ENCODE results near the gene PRR5.

DNA sequence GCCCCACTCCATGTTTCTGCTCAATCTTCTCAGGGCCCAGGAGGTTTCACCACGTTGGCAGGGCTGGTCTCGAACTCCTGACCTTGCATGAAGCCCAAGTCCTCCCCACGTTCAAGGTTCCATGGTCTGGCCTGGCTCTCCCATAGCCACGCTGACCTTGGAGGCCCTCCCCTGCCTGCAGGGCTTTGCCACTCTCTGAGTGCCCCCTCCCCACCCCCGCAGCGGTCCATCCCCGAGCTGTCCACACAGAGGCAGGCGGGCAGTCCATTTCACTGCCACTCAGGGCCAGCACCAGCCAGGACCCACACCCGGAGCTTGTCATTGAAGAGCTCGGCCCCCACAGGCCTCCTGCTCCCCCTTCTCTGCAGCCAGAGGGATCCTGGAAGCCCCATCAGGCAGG is 81.1 kb downstream of the PRR5 start:
- TF ChIP-seq EZH2 (IDR thresholded peaks at IDR 0.05; ENCODE audit: low read length, missing control alignments) = no peak
- TF ChIP-seq, protein P1, sequence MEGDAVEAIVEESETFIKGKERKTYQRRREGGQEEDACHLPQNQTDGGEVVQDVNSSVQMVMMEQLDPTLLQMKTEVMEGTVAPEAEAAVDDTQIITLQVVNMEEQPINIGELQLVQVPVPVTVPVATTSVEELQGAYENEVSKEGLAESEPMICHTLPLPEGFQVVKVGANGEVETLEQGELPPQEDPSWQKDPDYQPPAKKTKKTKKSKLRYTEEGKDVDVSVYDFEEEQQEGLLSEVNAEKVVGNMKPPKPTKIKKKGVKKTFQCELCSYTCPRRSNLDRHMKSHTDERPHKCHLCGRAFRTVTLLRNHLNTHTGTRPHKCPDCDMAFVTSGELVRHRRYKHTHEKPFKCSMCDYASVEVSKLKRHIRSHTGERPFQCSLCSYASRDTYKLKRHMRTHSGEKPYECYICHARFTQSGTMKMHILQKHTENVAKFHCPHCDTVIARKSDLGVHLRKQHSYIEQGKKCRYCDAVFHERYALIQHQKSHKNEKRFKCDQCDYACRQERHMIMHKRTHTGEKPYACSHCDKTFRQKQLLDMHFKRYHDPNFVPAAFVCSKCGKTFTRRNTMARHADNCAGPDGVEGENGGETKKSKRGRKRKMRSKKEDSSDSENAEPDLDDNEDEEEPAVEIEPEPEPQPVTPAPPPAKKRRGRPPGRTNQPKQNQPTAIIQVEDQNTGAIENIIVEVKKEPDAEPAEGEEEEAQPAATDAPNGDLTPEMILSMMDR (conservative IDR thresholded peaks at IDR 0.05 in 1 of 2, IDR thresholded peaks at IDR 0.05 in 1 of 2; ENCODE audit: low read depth in 1 of 2, low read length in 2 of 2) = no peak
